Measurements from ENCODE around the gene FAM227A.

FAM227A gene

DNA sequence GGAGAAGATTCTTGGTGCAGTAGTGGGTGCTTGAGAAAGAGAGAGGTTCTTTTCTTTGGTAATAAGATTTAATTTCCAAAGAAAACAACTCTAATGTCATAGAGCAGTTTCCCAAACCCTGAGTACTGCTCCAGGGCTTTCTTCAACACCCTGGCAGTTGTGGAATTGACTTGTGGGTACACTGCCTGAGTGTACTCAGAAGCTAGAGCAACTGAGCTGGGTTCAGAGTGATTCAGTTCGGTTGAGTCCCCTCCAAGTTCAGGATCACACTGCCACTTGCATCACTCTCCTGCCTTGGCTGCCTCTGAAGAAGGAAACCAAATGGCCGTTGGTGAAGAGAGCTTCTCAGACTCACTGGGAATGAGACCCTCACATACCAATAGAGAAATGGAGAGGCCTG is 91.5 kb downstream of the FAM227A start:
- peaks cover 4% of the 10 kb centered on the region for H3K4me1 ChIP-seq (ENCODE audit: control insufficient read depth, insufficient read depth, low read length)
- H3K9ac ChIP-seq (ENCODE audit: low read length) = no peak overlapping the region
- no peaks in the 10 kb centered on the region for H3K36me3 ChIP-seq (ENCODE audit: control insufficient read depth, insufficient read depth, low read length)
- H3K9me3 ChIP-seq (ENCODE audit: control insufficient read depth, low read length) = no peaks in the 10 kb centered on the region
- H3K27me3 ChIP-seq (ENCODE audit: control insufficient read depth, insufficient read depth, low read length) = no peaks in the 10 kb centered on the region
- H3K4me3 ChIP-seq (ENCODE audit: low read length) = no peak overlapping the region

- Histone ChIP-seq H3K27me3 (ENCODE audit: control insufficient read depth, insufficient read depth, low read length) (no peaks in the 10 kb centered on the region), H3K4me3 (ENCODE audit: low read length) (no peak overlapping the region), H3K36me3 (ENCODE audit: control insufficient read depth, insufficient read depth, low read length) (no peaks in the 10 kb centered on the region), H3K9me3 (ENCODE audit: control insufficient read depth, low read length) (no peaks in the 10 kb centered on the region), H3K4me1 (ENCODE audit: control insufficient read depth, insufficient read depth, low read length) (no peaks in the 10 kb centered on the region), H3K9ac (ENCODE audit: low read length) (no peak overlapping the region)
Observed at GRCh38 chr22:38554281-38554680, 101.9 kb downstream of the FAM227A start.

DNA sequence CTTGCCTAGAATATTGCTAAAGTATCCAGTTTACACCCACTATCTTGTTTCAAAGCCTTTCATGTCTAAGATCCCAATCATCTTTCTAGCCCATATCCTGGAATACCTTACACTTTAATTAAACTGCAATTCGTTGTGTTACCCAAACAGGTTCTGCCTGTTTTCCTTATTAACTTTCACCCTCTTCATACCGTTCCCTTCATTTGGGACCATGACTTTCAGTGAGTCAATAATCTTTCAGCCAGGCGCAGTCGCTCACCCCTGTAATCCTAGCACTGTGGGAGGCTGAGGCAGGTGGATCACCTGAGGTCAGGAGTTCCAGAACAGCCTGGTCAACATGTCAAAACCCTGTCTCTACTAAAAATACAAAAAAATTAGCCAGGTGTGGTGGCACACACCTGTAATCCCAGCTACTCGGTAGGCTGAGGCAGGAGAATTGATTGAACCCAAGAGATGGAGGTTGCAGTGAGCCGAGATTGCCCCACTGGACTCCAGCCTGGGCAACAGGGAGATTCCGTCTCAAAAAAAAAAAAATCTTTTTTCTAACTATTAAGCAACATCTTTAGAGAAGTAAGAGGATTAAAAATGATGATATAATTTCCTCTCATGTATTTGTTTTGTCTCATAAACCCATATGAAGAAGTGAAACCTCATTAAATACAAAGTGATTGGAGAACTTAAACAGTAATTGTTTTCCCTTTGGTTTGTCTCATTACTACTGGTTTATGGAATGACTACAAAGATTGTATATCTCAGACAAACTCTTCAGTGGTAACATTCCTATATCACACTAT is 106.9 kb downstream of the FAM227A start:
- Histone ChIP-seq H3K9me3 (ENCODE audit: control insufficient read depth, low read length) (no peaks in the 10 kb centered on the region), H3K27me3 (ENCODE audit: control insufficient read depth, insufficient read depth, low read length) (no peaks in the 10 kb centered on the region), H3K36me3 (ENCODE audit: control insufficient read depth, insufficient read depth, low read length) (no peaks in the 10 kb centered on the region), H3K4me1 (ENCODE audit: control insufficient read depth, insufficient read depth, low read length) (no peaks in the 10 kb centered on the region), H3K4me3 (ENCODE audit: low read length) (no peak overlapping the region), H3K9ac (ENCODE audit: low read length) (no peak overlapping the region)

DNA sequence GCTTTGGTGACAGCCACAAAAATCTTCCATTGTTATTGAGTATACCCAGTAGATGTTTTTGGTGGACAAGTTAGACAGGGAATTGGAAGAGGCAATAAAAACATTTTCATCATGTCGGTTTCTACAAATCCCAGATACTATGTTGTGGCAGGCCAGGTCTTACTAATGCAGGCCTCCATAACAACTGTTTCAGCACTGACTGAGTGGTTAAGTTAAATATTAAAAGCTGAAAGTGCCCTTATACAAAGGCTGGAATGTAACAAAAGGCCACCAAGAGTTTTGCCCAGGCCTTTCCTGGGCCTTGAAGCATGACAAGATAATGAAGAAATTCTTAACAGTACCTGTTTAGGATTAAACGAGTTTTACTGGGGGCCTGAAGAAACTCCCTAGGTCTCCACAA is 115.5 kb downstream of the FAM227A start:
- Histone ChIP-seq H3K27me3 (ENCODE audit: control insufficient read depth, insufficient read depth, low read length) (no peaks in the 10 kb centered on the region), H3K9ac (ENCODE audit: low read length) (no peak overlapping the region), H3K4me3 (ENCODE audit: low read length) (no peak overlapping the region)

GRCh38 chr22:38531251-38531938 is 124.8 kb downstream of the FAM227A start:
- Histone ChIP-seq H3K9ac (ENCODE audit: low read length) (no peak overlapping the region), H3K4me3 (ENCODE audit: low read length) (no peak overlapping the region), H3K4me1 (ENCODE audit: control insufficient read depth, insufficient read depth, low read length) (no peaks in the 10 kb centered on the region), H3K36me3 (ENCODE audit: control insufficient read depth, insufficient read depth, low read length) (no peaks in the 10 kb centered on the region), H3K27me3 (ENCODE audit: control insufficient read depth, insufficient read depth, low read length) (no peaks in the 10 kb centered on the region), H3K9me3 (ENCODE audit: control insufficient read depth, low read length) (no peaks in the 10 kb centered on the region)

More for the DNA sequence above, 115.5 kb downstream of the FAM227A start:
- H3K36me3 ChIP-seq (ENCODE audit: control insufficient read depth, insufficient read depth, low read length) = no peaks in the 10 kb centered on the region
- H3K9me3 ChIP-seq (ENCODE audit: control insufficient read depth, low read length) = no peaks in the 10 kb centered on the region
- H3K4me1 ChIP-seq (ENCODE audit: control insufficient read depth, insufficient read depth, low read length) = no peaks in the 10 kb centered on the region
